ENCODE measurements around the gene SLC25A38.

DNA sequence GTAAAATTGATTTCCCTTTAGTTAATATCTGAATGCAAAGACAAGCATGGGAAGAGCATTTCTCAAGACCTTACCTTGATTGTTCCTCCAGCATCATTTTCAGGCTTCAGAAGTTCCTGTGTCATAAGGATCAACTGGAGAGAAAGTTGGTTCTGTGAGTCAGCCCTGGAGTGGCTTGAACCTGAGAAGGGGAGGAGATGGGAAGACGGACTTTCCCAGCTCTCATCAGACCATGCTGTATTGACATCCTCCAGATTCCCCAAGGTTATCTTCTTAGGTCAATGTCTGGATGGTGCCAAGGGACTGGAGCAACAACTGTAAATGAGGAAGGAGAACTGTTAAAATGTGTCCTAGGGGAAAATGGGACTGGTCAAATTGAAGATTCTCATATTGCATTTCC is 44.3 kb downstream of the SLC25A38 start:
- no peak for TF ChIP-seq ZFP30 (CRISPR knock-in tag; IDR thresholded peaks at IDR 0.05)
- TF ChIP-seq CREB5 (CRISPR knock-in tag; IDR thresholded peaks at IDR 0.05; ENCODE audit: low read depth): no peak
- no peak for TF ChIP-seq RARB (CRISPR knock-in tag; IDR thresholded peaks at IDR 0.05)

Measured in SK-N-SH treated with all-trans-retinoic acid at 6 μM for 48 hours (cell line).